SK-N-SH (cell line): Measurements from ENCODE around the gene HID1.

ENCODE experiments used
- CTCF ChIP-seq: fragments of 200-600 bp; sonication (generic); IDR thresholded peaks from 2 replicates; pipeline ENCODE4 v1.6.1; 2017; ENCODE audit warnings: antibody characterized with exemption, mild to moderate bottlenecking, moderate library complexity
- EP300 ChIP-seq, 2 experiments: IDR thresholded peaks; 2 replicates each; pipeline versions ENCODE4 v1.4.0 to v1.6.1; 2012; ENCODE audit warnings: borderline replicate concordance in 1 of 2, low read depth in 1 of 2, low read length in 1 of 2
- GATA2 ChIP-seq: sonication (generic); formaldehyde crosslinking; IDR thresholded peaks from 2 replicates; pipeline ENCODE4 v1.5.0; 2020; ENCODE audit warnings: mild to moderate bottlenecking, missing genetic modification reagents
- JUND ChIP-seq: IDR thresholded peaks from 2 replicates; pipeline ENCODE4 v1.4.0; 2012
- NRF1 ChIP-seq: IDR thresholded peaks from 2 replicates; pipeline ENCODE4 v1.6.1; 2012; ENCODE audit warnings: low read depth, mild to moderate bottlenecking, low read length
- RAD21 ChIP-seq: IDR thresholded peaks from 2 replicates; pipeline ENCODE4 v1.6.1; 2012; ENCODE audit warnings: mild to moderate bottlenecking, low read length
- RCOR1 ChIP-seq: fragments of 150-350 bp; IDR thresholded peaks from 2 replicates; pipeline ENCODE4 v1.6.1; 2017; ENCODE audit warnings: antibody characterized with exemption, low read length
- SIN3A ChIP-seq: IDR thresholded peaks from 2 replicates; pipeline ENCODE4 v1.6.1; 2012; ENCODE audit warnings: low read depth, mild to moderate bottlenecking, low read length, moderate library complexity, borderline replicate concordance
- SMC3 ChIP-seq: IDR thresholded peaks from 2 replicates; pipeline ENCODE4 v1.6.1; 2012; ENCODE audit warnings: low read depth, low read length, improper control_type of control experiment
- TAF1 ChIP-seq: IDR thresholded peaks from 2 replicates; pipeline ENCODE4 v1.6.1; 2012; ENCODE audit warnings: low read depth, mild to moderate bottlenecking, low read length, moderate library complexity, borderline replicate concordance
- YY1 ChIP-seq: IDR thresholded peaks from 2 replicates; pipeline ENCODE4 v1.4.0; 2012; ENCODE audit warnings: low read depth, mild to moderate bottlenecking

GRCh38 chr17:75010683-75011400 lies 38.3 kb upstream of the HID1 start:
- TF ChIP-seq CTCF (no peak), YY1 (no peak), SIN3A (no peak), RAD21 (peak; percentile 54), TAF1 (no peak), EP300 (IDR thresholded peaks at IDR 0.05; ENCODE audit: borderline replicate concordance in 1 of 2, low read depth in 1 of 2, low read length in 1 of 2) (peak in 1 of 2 experiments; percentile 69; a peak in 1 of 4 replicates), RCOR1 (peak; percentile 8; the same call in 1 of the 2 replicates), SMC3 (peak; percentile 25; the same call in 1 of the 2 replicates), JUND (no peak), GATA2 (no peak), NRF1 (no peak)
